Cardiac muscle cell (in vitro differentiated cells and primary cell): ENCODE measurements around the gene SMIM3. TPM values are rescaled to one million over a fixed set of nuclear protein-coding genes. Genes with fewer than 3 reads are reported as not detected.
A peak's percentile ranks its signal among the peaks of the same experiment; 100 is the strongest.

Experiments used
- DNase-seq, 2 donors: peaks; one replicate each; pipeline versions ENCODE4 v3.0.0 to v3.0.0-alpha.2; 2010 to 2017; ENCODE audit warnings: low read depth in 1 of 2, low spot score in 1 of 2
- H3K27ac ChIP-seq: fragments of 200-600 bp; sonication (generic); 2 replicates; pipeline ENCODE4 v1.5.1; 2016
- H3K27me3 ChIP-seq: fragments of 200-600 bp; sonication (generic); 2 replicates; pipeline ENCODE4 v1.6.0; 2016; ENCODE audit warnings: control low read depth
- H3K36me3 ChIP-seq: fragments of 200-600 bp; sonication (generic); 2 replicates; pipeline ENCODE4 v1.5.1; 2016; ENCODE audit warnings: control low read depth
- H3K4me1 ChIP-seq: fragments of 200-600 bp; sonication (generic); 2 replicates; pipeline ENCODE4 v1.8.1; 2017; ENCODE audit warnings: low read depth, mild to moderate bottlenecking, mixed run types
- H3K4me3 ChIP-seq: fragments of 200-600 bp; sonication (generic); 2 replicates; pipeline ENCODE4 v1.5.1; 2016; ENCODE audit warnings: mild to moderate bottlenecking
- H3K9me3 ChIP-seq: fragments of 200-600 bp; sonication (generic); 2 replicates; pipeline ENCODE4 v1.5.1; 2017; ENCODE audit warnings: low read depth, mild to moderate bottlenecking, control low read depth
- CTCF ChIP-seq: IDR thresholded peaks from 2 replicates; pipeline ENCODE4 v1.5.1; 2012; ENCODE audit warnings: low read depth, mild to moderate bottlenecking, low read length
- polyA plus RNA-seq: library from polyadenylated mRNA; unstranded; fragments of >200 nt; fragmentation: Nextera tagmentation; extraction: Ambion mirVana; gene quantifications from 2 replicates; pipeline ENCODE4 v1.2.1, GENCODE V29; 2016
- total RNA-seq: library from RNA; depleted of rRNA; stranded (reverse); fragments of >200 nt; gene quantifications from 2 replicates; pipeline ENCODE4 v1.2.3, GENCODE V29; 2016

The SMIM3 gene
- total and polyA plus RNA-seq, 2 experiments from 2014 or later: 16.8 to 43.5 TPM

DNA sequence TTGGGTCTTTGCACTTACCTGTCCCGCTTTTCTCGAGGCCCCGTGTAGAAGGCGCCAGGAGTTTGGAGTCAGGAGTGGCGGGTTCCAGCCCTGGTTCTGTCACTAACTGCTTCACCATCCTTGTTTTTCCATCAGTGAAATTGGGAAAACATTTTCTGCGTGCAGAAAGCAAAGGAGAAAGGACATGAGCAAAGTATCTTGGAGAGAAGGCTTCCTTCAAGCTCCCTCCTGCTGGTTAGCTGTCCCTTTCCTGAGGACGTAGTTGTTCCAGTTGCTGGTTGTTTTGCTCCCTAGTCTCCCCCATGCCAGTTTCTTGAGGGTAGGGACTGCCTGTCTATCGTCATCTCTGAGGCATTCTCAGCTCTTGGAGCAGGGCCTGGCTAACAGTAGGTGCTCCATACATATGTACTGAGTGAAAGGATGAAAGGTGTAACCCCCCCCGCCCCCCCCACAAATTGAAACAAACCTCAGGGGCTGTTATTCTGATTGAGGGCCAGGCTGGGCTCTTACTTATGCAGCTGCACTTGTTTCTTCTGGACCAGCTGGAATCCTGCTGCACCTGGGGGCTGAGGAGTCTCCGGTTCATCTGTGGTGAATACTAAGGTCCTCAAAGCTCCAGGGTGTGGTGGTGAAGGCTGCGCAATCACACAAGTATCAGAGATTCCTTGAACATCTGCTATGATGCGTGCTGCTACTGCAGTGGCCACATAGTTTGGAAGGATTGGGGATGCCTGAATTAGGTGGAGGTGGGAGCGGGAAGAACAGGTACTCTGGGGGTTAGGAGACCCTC is 1.0 kb downstream of the SMIM3 start:
- Histone ChIP-seq H3K36me3 (no peaks in the 10 kb centered on the region), H3K27me3 (no peaks in the 10 kb centered on the region), H3K4me3 (peak overlapping the region; percentile 52), H3K4me1 (peaks cover 7% of the 10 kb centered on the region), H3K9me3 (no peaks in the 10 kb centered on the region), H3K27ac (peak overlapping the region; percentile 90)
- peak in 1 of 2 donors; percentile 31 for DNase-seq
- no peak for TF ChIP-seq CTCF

DNA sequence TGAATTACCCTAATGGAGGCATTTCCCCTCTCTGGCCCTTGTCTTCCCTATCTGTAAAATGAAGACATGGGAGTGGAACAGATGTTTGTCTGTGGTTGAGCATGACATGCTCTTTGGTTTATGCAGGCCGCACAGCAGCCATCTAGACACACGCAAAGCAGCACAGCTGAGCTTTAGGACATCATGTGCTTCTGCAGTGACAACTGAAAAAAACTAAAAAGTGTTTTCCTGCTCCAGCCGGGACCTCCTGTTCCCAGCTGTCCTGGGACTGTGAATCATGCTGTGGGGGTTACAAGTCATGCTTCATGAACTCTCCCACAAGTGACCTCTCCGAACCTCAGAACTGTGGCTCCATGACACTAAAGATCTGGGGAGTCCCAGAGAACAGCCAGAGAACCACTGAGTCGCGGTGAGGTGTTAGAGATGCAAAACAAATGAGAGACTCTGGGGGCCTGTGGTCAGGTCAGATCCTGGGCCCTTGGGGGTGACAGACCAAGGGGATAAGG is 1.7 kb downstream of the SMIM3 start:
- H3K4me3 ChIP-seq: no peak overlapping the region
- H3K4me1 ChIP-seq: peaks cover 7% of the 10 kb centered on the region
- H3K27me3 ChIP-seq: no peaks in the 10 kb centered on the region
- no peaks in the 10 kb centered on the region for H3K9me3 ChIP-seq
- H3K27ac ChIP-seq: no peak overlapping the region
- peak in 1 of 2 donors; percentile 44 for DNase-seq
- H3K36me3 ChIP-seq: no peaks in the 10 kb centered on the region
- no peak for TF ChIP-seq CTCF

GRCh38 chr5:150780816-150781221 is 2.3 kb downstream of the SMIM3 start:
- TF ChIP-seq CTCF: no peak
- Histone ChIP-seq H3K4me1 (peaks cover 7% of the 10 kb centered on the region), H3K4me3 (no peak overlapping the region), H3K36me3 (no peaks in the 10 kb centered on the region), H3K27ac (no peak overlapping the region), H3K9me3 (no peaks in the 10 kb centered on the region), H3K27me3 (no peaks in the 10 kb centered on the region)
- DNase-seq: peak in 1 of 2 donors; percentile 61

- no peak for TF ChIP-seq CTCF
- Histone ChIP-seq H3K4me1 (peaks cover 7% of the 10 kb centered on the region), H3K4me3 (no peak overlapping the region), H3K27ac (no peak overlapping the region), H3K27me3 (no peaks in the 10 kb centered on the region), H3K36me3 (no peaks in the 10 kb centered on the region), H3K9me3 (no peaks in the 10 kb centered on the region)
- DNase-seq: peak in 1 of 2 donors; percentile 96
Measured at GRCh38 chr5:150781706-150782614, 3.4 kb downstream of the SMIM3 start.

- no peaks in the 10 kb centered on the region for H3K36me3 ChIP-seq
- no peaks in the 10 kb centered on the region for H3K9me3 ChIP-seq
- H3K27ac ChIP-seq: no peak overlapping the region
Measured at GRCh38 chr5:150782850-150783249, 4.3 kb downstream of the SMIM3 start.

More at GRCh38 chr5:150782850-150783249, 4.3 kb downstream of the SMIM3 start:
- Histone ChIP-seq H3K4me1 (peaks cover 3% of the 10 kb centered on the region), H3K4me3 (no peak overlapping the region), H3K27me3 (no peaks in the 10 kb centered on the region)
- DNase-seq: no peak
- no peak for TF ChIP-seq CTCF
